ENCODE results near the gene PHACTR4.
"Not testable (repeated sequence)": the region's sequence is repeated elsewhere in the genome, so short reads cannot be mapped to it uniquely, and the experiment has no call there.

Gene PHACTR4

DNA sequence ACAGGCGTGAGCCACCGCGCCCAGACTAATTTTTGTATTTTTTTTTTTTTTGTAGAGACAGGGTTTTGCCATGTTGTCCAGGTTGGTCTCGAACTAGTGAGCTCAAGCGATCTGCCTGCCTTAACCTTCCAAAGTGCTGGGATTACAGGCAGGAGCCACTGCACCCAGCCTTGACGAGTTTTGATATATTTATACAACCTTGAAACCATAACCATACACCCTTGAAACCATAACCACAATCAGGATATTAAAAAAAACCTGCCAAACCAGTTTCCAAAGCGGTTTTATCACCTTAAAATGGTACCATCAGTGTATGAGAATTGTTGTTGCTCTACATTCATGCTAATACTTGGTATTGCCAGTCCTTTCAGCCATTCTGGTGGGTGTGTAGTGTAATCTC is 3.7 kb upstream of the PHACTR4 start:
- DNase-seq, result no peak
- intact Hi-C loops (cut with DNase I), result no loop called here

- DNase-seq; intact Hi-C loops (cut with DNase I): not testable (repeated sequence)
Measured at GRCh38 chr1:28368608-28369007, 932 bp upstream of the PHACTR4 start.

- intact Hi-C loops (cut with DNase I), result no loop called here
- peak in 34 of 42 donors; percentile 7 to 62 (median 34) for DNase-seq
Measured at GRCh38 chr1:28370239-28371009, 884 bp downstream of the PHACTR4 start.

DNA sequence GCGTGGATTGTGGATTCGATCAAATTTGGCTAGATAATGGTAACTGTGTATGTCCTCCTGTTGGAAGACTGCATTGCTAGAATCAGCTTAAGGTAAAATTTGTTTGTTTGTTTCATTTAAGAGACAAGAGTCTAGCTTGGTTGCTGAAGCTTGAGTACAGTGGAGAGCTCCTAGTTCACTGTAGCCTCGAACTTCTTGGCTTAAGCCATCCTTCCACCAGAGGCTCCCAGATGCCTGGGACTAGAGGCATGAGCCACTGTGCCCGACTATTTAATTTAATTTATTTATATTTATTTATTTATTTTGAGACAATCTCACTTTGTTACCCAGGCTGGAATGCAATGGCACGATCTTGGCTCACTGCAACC is 1.5 kb downstream of the PHACTR4 start:
- DNase-seq, result no peak
- intact Hi-C loops (cut with DNase I), result no loop called here

GRCh38 chr1:28373450-28373849 is 3.9 kb downstream of the PHACTR4 start:
- DNase-seq; intact Hi-C loops (cut with DNase I): not testable (repeated sequence)

DNA sequence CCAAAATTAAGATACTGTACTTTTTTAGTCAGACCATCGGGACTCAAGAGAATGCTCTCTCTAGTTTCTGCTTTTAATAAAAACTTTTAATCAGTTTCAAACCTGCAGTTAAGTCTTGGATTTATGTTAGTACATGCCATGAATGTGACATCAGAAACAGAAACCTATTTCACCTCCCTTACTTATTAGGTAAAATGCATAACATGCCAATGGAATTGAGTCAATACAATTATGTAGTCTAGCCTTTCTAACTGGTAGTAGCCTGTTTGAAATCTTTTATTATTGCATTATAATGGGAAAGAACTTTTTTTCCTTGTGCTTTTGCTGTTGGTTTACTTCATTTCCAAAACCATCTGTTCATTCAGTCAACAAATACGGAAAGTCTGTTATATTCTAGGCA is 4.8 kb downstream of the PHACTR4 start:
- intact Hi-C loops (cut with DNase I), result no loop called here
- DNase-seq, result no peak

DNA sequence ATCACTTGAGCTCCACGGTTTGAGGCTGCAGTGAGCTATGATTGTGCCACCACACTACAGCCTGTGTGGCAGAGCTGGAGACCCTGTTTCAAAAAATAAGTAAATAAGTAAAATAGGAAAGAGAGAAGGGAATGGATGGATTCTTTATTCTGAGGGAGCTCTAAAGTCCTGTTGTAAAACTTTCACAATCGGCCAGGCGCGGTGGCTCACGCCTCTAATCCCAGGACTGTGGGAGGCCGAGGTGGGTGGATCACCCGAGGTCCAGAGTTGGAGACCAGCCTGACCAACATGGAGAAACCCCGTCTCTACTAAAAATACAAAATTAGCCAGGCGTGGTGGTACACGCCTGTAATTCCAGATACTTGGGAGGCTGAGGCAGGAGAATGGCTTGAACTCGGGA is 6.1 kb downstream of the PHACTR4 start:
- intact Hi-C loops (cut with DNase I); DNase-seq: not testable (repeated sequence)

- intact Hi-C loops (cut with DNase I); DNase-seq: not testable (repeated sequence)
Measured at GRCh38 chr1:28376195-28376594, 6.7 kb downstream of the PHACTR4 start.

- no peak for DNase-seq
- intact Hi-C loops (cut with DNase I), result no loop called here
Measured at GRCh38 chr1:28378906-28379305, 9.4 kb downstream of the PHACTR4 start.

- no peak for DNase-seq
- intact Hi-C loops (cut with DNase I), result no loop called here
Measured at GRCh38 chr1:28380394-28380793, 10.9 kb downstream of the PHACTR4 start.

GRCh38 chr1:28383785-28384184 is 14.2 kb downstream of the PHACTR4 start:
- intact Hi-C loops (cut with DNase I), result not testable (repeated sequence)

GRCh38 chr1:28392027-28392652 is 22.6 kb downstream of the PHACTR4 start:
- DNase-seq, result no peak
- intact Hi-C loops (cut with DNase I), result no loop called here

More at GRCh38 chr1:28383785-28384184, 14.2 kb downstream of the PHACTR4 start:
- DNase-seq, result not testable (repeated sequence)

DNA sequence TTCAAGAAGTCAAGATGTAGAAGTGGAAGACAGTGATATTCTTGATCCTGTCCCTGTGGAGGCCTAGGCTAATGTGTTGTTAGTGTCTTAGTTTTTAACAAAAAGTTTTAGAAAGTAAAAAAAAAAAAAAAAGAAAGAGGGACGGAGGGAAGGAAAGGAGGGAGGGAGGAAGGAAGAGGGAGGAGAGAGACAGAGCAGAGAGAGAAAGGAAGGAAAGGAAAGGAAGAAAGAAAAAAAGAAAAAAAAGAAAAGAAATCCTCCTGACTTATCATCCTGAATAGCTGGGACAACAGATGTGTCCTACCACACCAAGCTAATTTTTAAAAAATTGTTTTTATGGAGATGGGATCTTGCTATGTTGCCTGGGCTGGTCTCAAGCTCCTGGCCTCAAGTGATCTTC is 24.6 kb downstream of the PHACTR4 start:
- intact Hi-C loops (cut with DNase I), result no loop called here
- DNase-seq, result no peak

GRCh38 chr1:28395181-28395580 is 25.6 kb downstream of the PHACTR4 start:
- DNase-seq, result no peak
- intact Hi-C loops (cut with DNase I), result no loop called here

GRCh38 chr1:28401760-28402159 is 32.2 kb downstream of the PHACTR4 start:
- DNase-seq, result no peak
- intact Hi-C loops (cut with DNase I), result no loop called here

DNA sequence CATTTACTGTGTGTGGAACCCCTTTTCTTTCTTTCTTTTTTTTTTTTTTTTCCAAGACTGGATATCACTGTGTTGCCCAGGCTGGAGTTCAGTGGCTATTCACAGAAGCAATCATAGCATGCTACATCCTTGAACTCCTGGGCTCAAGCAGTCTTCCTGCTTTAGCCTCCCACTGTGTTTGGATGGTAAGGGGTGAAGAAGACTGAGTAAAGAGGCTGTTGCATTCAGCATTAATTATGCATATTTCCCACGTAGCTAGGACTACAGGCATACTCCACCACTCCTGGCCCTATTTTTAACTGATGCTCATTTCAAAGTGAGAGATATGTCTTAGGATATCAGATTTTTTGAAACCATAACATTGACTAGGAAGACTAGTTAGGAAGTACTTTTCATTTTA is 39.5 kb downstream of the PHACTR4 start:
- intact Hi-C loops (cut with DNase I), result no loop called here
- no peak for DNase-seq

GRCh38 chr1:28411656-28412055 is 42.1 kb downstream of the PHACTR4 start:
- intact Hi-C loops (cut with DNase I), result no loop called here
- no peak for DNase-seq

- intact Hi-C loops (cut with DNase I), result no loop called here
- no peak for DNase-seq
Measured at GRCh38 chr1:28412731-28413130, 43.2 kb downstream of the PHACTR4 start.

DNA sequence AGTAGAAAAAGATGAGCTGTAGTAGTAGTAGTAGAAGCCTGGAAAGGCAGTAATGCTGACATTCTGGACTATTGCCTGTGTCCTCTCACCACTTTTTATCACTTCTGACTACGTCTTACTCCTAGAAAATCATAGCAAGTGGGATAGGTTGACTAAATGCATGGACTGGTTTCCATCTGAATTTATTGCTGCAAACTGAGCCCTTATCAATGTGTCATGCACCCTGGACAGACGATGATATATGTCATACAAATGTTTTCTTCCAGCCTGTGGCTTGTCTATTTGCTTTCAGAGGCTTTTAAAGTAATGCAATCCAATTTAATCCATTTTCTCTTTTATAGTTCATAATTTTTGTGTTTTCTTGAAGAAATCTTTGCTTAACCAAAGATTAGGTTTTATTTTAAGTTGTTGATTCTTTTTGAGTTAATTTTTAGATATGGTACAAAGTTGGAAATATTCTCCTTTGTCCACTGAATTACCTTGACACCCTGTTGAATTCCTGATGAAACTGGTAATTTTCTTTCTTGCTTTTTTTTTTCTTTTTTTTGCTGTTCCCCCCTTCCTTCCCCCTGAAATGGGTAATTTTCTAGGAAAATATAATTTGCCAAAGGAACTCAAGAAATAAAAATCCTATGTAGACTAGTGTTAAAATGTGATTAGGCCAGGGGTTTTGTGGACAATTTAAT is 47.1 kb downstream of the PHACTR4 start:
- no peak for DNase-seq
- intact Hi-C loops (cut with DNase I), result no loop called here

- no peak for DNase-seq
- intact Hi-C loops (cut with DNase I), result no loop called here
Measured at GRCh38 chr1:28417441-28417922, 47.9 kb downstream of the PHACTR4 start.

Data from head of caudate nucleus (tissue), 42 donors.